ENCODE data around the gene ATXN10. TPM values are rescaled to one million over a fixed set of nuclear protein-coding genes. Genes with fewer than 3 reads are reported as not detected.

The ATXN10 gene
- total and polyA plus RNA-seq, 2 of the 13 experiments (the other 11 are each of a cell fraction or from before 2014, with no cell fraction given): 60.1 to 194 TPM

- TF ChIP-seq, protein P1, sequence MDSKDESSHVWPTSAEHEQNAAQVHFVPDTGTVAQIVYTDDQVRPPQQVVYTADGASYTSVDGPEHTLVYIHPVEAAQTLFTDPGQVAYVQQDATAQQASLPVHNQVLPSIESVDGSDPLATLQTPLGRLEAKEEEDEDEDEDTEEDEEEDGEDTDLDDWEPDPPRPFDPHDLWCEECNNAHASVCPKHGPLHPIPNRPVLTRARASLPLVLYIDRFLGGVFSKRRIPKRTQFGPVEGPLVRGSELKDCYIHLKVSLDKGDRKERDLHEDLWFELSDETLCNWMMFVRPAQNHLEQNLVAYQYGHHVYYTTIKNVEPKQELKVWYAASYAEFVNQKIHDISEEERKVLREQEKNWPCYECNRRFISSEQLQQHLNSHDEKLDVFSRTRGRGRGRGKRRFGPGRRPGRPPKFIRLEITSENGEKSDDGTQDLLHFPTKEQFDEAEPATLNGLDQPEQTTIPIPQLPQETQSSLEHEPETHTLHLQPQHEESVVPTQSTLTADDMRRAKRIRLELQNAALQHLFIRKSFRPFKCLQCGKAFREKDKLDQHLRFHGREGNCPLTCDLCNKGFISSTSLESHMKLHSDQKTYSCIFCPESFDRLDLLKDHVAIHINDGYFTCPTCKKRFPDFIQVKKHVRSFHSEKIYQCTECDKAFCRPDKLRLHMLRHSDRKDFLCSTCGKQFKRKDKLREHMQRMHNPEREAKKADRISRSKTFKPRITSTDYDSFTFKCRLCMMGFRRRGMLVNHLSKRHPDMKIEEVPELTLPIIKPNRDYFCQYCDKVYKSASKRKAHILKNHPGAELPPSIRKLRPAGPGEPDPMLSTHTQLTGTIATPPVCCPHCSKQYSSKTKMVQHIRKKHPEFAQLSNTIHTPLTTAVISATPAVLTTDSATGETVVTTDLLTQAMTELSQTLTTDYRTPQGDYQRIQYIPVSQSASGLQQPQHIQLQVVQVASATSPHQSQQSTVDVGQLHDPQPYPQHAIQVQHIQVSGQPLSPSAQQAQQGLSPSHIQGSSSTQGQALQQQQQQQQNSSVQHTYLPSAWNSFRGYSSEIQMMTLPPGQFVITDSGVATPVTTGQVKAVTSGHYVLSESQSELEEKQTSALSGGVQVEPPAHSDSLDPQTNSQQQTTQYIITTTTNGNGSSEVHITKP (CRISPR knock-in tag; IDR thresholded peaks at IDR 0.05; ENCODE audit: low read depth): peak; percentile 87
- TF ChIP-seq ZBTB44 (CRISPR knock-in tag; IDR thresholded peaks at IDR 0.05) (no peak), ZSCAN20 (CRISPR knock-in tag; IDR thresholded peaks at IDR 0.05; ENCODE audit: borderline replicate concordance) (no peak), ZNF83 (CRISPR knock-in tag; IDR thresholded peaks at IDR 0.05; ENCODE audit: borderline replicate concordance) (no peak), ARNT2 (CRISPR knock-in tag; IDR thresholded peaks at IDR 0.05; ENCODE audit: low read depth) (no peak; the same call in 1 of the 2 replicates), GZF1 (CRISPR knock-in tag; IDR thresholded peaks at IDR 0.05) (0 out of 2 replicates have a peak, but pooled peaks have one; percentile 45), SRSF9 (IDR thresholded peaks at IDR 0.05; ENCODE audit: borderline replicate concordance, insufficient read depth, low read depth, low read length, poor library complexity, severe bottlenecking) (no peak), ZNF451 (CRISPR knock-in tag; IDR thresholded peaks at IDR 0.05) (peak; percentile 69; the same call in 1 of the 2 replicates), ELF4 (CRISPR knock-in tag; IDR thresholded peaks at IDR 0.05; ENCODE audit: borderline replicate concordance) (peak; percentile 52; the same call in 1 of the 2 replicates), ZNF496 (CRISPR knock-in tag; IDR thresholded peaks at IDR 0.05; ENCODE audit: insufficient replicate concordance) (no peak), ZNF619 (CRISPR knock-in tag; IDR thresholded peaks at IDR 0.05) (peak; percentile 36; the same call in 1 of the 2 replicates), SMYD3 (CRISPR knock-in tag; IDR thresholded peaks at IDR 0.05) (no peak), SALL1 (CRISPR knock-in tag; IDR thresholded peaks at IDR 0.05) (peak; percentile 99), BCLAF1 (IDR thresholded peaks at IDR 0.05) (no peak), ZBTB8A (CRISPR knock-in tag; IDR thresholded peaks at IDR 0.05; ENCODE audit: borderline replicate concordance, low read depth) (no peak)
- TF ChIP-seq, protein P2, sequence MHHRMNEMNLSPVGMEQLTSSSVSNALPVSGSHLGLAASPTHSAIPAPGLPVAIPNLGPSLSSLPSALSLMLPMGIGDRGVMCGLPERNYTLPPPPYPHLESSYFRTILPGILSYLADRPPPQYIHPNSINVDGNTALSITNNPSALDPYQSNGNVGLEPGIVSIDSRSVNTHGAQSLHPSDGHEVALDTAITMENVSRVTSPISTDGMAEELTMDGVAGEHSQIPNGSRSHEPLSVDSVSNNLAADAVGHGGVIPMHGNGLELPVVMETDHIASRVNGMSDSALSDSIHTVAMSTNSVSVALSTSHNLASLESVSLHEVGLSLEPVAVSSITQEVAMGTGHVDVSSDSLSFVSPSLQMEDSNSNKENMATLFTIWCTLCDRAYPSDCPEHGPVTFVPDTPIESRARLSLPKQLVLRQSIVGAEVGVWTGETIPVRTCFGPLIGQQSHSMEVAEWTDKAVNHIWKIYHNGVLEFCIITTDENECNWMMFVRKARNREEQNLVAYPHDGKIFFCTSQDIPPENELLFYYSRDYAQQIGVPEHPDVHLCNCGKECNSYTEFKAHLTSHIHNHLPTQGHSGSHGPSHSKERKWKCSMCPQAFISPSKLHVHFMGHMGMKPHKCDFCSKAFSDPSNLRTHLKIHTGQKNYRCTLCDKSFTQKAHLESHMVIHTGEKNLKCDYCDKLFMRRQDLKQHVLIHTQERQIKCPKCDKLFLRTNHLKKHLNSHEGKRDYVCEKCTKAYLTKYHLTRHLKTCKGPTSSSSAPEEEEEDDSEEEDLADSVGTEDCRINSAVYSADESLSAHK (CRISPR knock-in tag; IDR thresholded peaks at IDR 0.05; ENCODE audit: borderline replicate concordance): no peak
- TF ChIP-seq, protein P3, sequence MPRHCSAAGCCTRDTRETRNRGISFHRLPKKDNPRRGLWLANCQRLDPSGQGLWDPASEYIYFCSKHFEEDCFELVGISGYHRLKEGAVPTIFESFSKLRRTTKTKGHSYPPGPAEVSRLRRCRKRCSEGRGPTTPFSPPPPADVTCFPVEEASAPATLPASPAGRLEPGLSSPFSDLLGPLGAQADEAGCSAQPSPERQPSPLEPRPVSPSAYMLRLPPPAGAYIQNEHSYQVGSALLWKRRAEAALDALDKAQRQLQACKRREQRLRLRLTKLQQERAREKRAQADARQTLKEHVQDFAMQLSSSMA (CRISPR knock-in tag; IDR thresholded peaks at IDR 0.05): no peak
These were observed 71.3 kb downstream of the ATXN10 start (continued) for GRCh38 chr22:45742866-45743450.

Data from HepG2 (cell line).